Activated CD4-positive, alpha-beta memory T cell treated with anti-CD3 and anti-CD28 coated beads for 36 hours (primary cell): ENCODE data around the gene KLHL24. TPM values are rescaled to one million over a fixed set of nuclear protein-coding genes. Genes with fewer than 3 reads are reported as not detected.
"Not testable (repeated sequence)": the region's sequence is repeated elsewhere in the genome, so short reads cannot be mapped to it uniquely, and the experiment has no call there.

Experiments used
- CTCF ChIA-PET: fragments of 350-600 bp; sonication (Branson Sonifier 250); formaldehyde crosslinking; loops from one replicate; lab custom pipeline; 2021; ENCODE audit warnings: antibody characterized with exemption, inconsistent platforms; lab: Charles Lee
- POLR2A ChIA-PET: fragments of 350-600 bp; sonication (Branson Sonifier 250); formaldehyde crosslinking; loops from one replicate; lab custom pipeline; 2021; ENCODE audit warnings: antibody characterized with exemption; lab: Charles Lee
- DNase-seq: peaks from one replicate; pipeline ENCODE4 v3.0.0-alpha.2; 2020
- H3K27ac Mint-ChIP-seq: one replicate; pipeline ENCODE4 v1.8.0; 2021; ENCODE audit warnings: mixed read lengths
- H3K27me3 Mint-ChIP-seq: one replicate; pipeline ENCODE4 v1.8.0; 2021; ENCODE audit warnings: mixed read lengths
- H3K36me3 Mint-ChIP-seq: one replicate; pipeline ENCODE4 v1.8.0; 2021; ENCODE audit warnings: mixed read lengths
- H3K4me1 Mint-ChIP-seq: one replicate; pipeline ENCODE4 v1.8.0; 2021; ENCODE audit warnings: low read depth, mixed read lengths
- H3K4me3 Mint-ChIP-seq: one replicate; pipeline ENCODE4 v1.8.0; 2021; ENCODE audit warnings: mild to moderate bottlenecking, mixed read lengths
- H3K9me3 Mint-ChIP-seq: one replicate; pipeline ENCODE4 v1.8.0; 2021; ENCODE audit warnings: mixed read lengths
- intact Hi-C: fragments of 100-400 bp; cut with micrococcal nuclease; formaldehyde crosslinking; loops from one replicate; pipeline ENCODE4 v1.15.1; 2023
- total RNA-seq, 2 experiments: library from RNA; stranded (reverse); gene quantifications; one replicate each; pipeline ENCODE4 v1.2.3, GENCODE V29; 2021

The KLHL24 gene
- total RNA-seq: 10 to 100 TPM; 15.6 to 19.5 TPM

- H3K36me3 Mint-ChIP-seq: no peaks in the 10 kb centered on the region
- POLR2A ChIA-PET: interaction anchor here (0.8 to 4.5 kb wide), 9 partner anchors 14 to 188 kb away, joined by 3 to 49 read pairs (median 3); partner anchors contain the start of genes KLHL6 and YEATS2
- intact Hi-C loops: loop anchor here (1.0 to 5.0 kb wide), 11 partner anchors 43 to 1177 kb away; partner anchors contain the start of genes ATP11B, KLHL6, PSMD2 and VPS8
- H3K9me3 Mint-ChIP-seq: no peaks in the 10 kb centered on the region
- DNase-seq: peak; percentile 95
- peaks cover 28% of the 10 kb centered on the region for H3K4me1 Mint-ChIP-seq
- H3K27ac Mint-ChIP-seq: peak within 1 kb of the TSS; percentile 88
- H3K4me3 Mint-ChIP-seq: peak within 1 kb of the TSS; percentile 92
- no peaks in the 10 kb centered on the region for H3K27me3 Mint-ChIP-seq
- CTCF ChIA-PET: interaction anchor here (0.6 to 1.7 kb wide), 6 partner anchors 8 to 249 kb away, joined by 4 to 6 read pairs (median 4); partner anchors contain the start of genes PARL and YEATS2
These were observed at the start of gene KLHL24 for GRCh38 chr3:183635431-183636220. Gene KLHL24 (plus strand): TSS chr3:183635623. CDS start chr3:183650357, 14,734 bp downstream.

- peak; percentile 23 for DNase-seq
- H3K4me1 Mint-ChIP-seq: peaks cover 30% of the 10 kb centered on the region
- no peaks in the 10 kb centered on the region for H3K36me3 Mint-ChIP-seq
- H3K27ac Mint-ChIP-seq: peak overlapping the region; percentile 1
- H3K9me3 Mint-ChIP-seq: no peaks in the 10 kb centered on the region
- intact Hi-C loops: no loop called here
- no peak overlapping the region for H3K4me3 Mint-ChIP-seq
- ChIA-PET POLR2A (no interaction called here), CTCF (no interaction called here)
- H3K27me3 Mint-ChIP-seq: no peaks in the 10 kb centered on the region
These were observed 48.9 kb upstream of the KLHL24 start for GRCh38 chr3:183586477-183586876.

- intact Hi-C loops: no loop called here
- H3K4me3 Mint-ChIP-seq: no peak overlapping the region
- CTCF ChIA-PET: no interaction called here
- H3K36me3 Mint-ChIP-seq: no peaks in the 10 kb centered on the region
- no peaks in the 10 kb centered on the region for H3K9me3 Mint-ChIP-seq
- H3K4me1 Mint-ChIP-seq: peaks cover 38% of the 10 kb centered on the region
- H3K27me3 Mint-ChIP-seq: no peaks in the 10 kb centered on the region
- no peak for DNase-seq
- POLR2A ChIA-PET: no interaction called here
- H3K27ac Mint-ChIP-seq: peak overlapping the region; percentile 16
These were observed 48.1 kb upstream of the KLHL24 start for GRCh38 chr3:183587336-183587735.

GRCh38 chr3:183590442-183590841 lies 45.0 kb upstream of the KLHL24 start:
- intact Hi-C loops: loop anchor here (5.0 kb wide), 1 partner anchor 47 kb away; the partner anchor contains the start of gene KLHL24
- Mint-ChIP-seq H3K4me3 (no peak overlapping the region), H3K36me3 (no peaks in the 10 kb centered on the region), H3K4me1 (peaks cover 41% of the 10 kb centered on the region), H3K9me3 (no peaks in the 10 kb centered on the region), H3K27me3 (no peaks in the 10 kb centered on the region), H3K27ac (no peak overlapping the region)
- CTCF ChIA-PET: interaction anchor here (1.0 to 2.4 kb wide), 3 partner anchors 13 to 177 kb away, joined by 3 to 14 read pairs (median 3); no protein-coding TSS in a partner anchor
- POLR2A ChIA-PET: no interaction called here
- DNase-seq: no peak

GRCh38 chr3:183591881-183592521 lies 43.4 kb upstream of the KLHL24 start:
- POLR2A ChIA-PET: interaction anchor here (1.3 to 1.7 kb wide), 2 partner anchors 39 to 123 kb away, joined by 3 to 4 read pairs; no protein-coding TSS in a partner anchor
- peak overlapping the region; percentile 69 for H3K27ac Mint-ChIP-seq
- DNase-seq: no peak
- intact Hi-C loops: loop anchor here (1.0 to 5.0 kb wide), 5 partner anchors 37 to 123 kb away; partner anchors contain the start of genes KLHL24 and KLHL6
- CTCF ChIA-PET: interaction anchor here (0.5 to 2.4 kb wide), 19 partner anchors 12 to 557 kb away, joined by 3 to 14 read pairs (median 4); partner anchors contain the start of gene KLHL24
- H3K27me3 Mint-ChIP-seq: no peaks in the 10 kb centered on the region
- H3K4me1 Mint-ChIP-seq: peaks cover 32% of the 10 kb centered on the region
- peak overlapping the region; percentile 59 for H3K4me3 Mint-ChIP-seq
- H3K9me3 Mint-ChIP-seq: peaks cover 2% of the 10 kb centered on the region
- H3K36me3 Mint-ChIP-seq: peaks cover 2% of the 10 kb centered on the region

- H3K27me3 Mint-ChIP-seq: no peaks in the 10 kb centered on the region
- intact Hi-C loops: loop anchor here (1.0 to 5.0 kb wide), 5 partner anchors 38 to 124 kb away; partner anchors contain the start of genes KLHL24 and KLHL6
- peak; percentile 18 for DNase-seq
- CTCF ChIA-PET: interaction anchor here (0.6 to 2.4 kb wide), 6 partner anchors 13 to 141 kb away, joined by 3 to 14 read pairs (median 4); no protein-coding TSS in a partner anchor
- POLR2A ChIA-PET: interaction anchor here (0.6 kb wide), 1 partner anchor 10 kb away, joined by 4 read pairs; no protein-coding TSS in a partner anchor
- H3K4me1 Mint-ChIP-seq: peaks cover 25% of the 10 kb centered on the region
- peaks cover 6% of the 10 kb centered on the region for H3K9me3 Mint-ChIP-seq
- H3K4me3 Mint-ChIP-seq: no peak overlapping the region
- peaks cover 6% of the 10 kb centered on the region for H3K36me3 Mint-ChIP-seq
- H3K27ac Mint-ChIP-seq: no peak overlapping the region
These were observed 42.6 kb upstream of the KLHL24 start for GRCh38 chr3:183592821-183593220.

- peaks cover 10% of the 10 kb centered on the region for H3K36me3 Mint-ChIP-seq
- DNase-seq: no peak
- CTCF ChIA-PET: interaction anchor here (1.6 to 2.5 kb wide), 2 partner anchors 10 to 13 kb away, joined by 4 to 7 read pairs; no protein-coding TSS in a partner anchor
- H3K9me3 Mint-ChIP-seq: peaks cover 16% of the 10 kb centered on the region
- H3K4me1 Mint-ChIP-seq: peaks cover 14% of the 10 kb centered on the region
- no peak overlapping the region for H3K4me3 Mint-ChIP-seq
- intact Hi-C loops: loop anchor here (5.0 kb wide), 1 partner anchor 43 kb away; the partner anchor contains the start of gene KLHL24
- POLR2A ChIA-PET: no interaction called here
- no peak overlapping the region for H3K27ac Mint-ChIP-seq
- H3K27me3 Mint-ChIP-seq: no peaks in the 10 kb centered on the region
These were observed 40.8 kb upstream of the KLHL24 start for GRCh38 chr3:183594636-183595035.

- intact Hi-C loops: no loop called here
- no peak overlapping the region for H3K4me3 Mint-ChIP-seq
These were observed 37.5 kb upstream of the KLHL24 start for GRCh38 chr3:183597959-183598358.

GRCh38 chr3:183611326-183611725 lies 24.1 kb upstream of the KLHL24 start:
- CTCF ChIA-PET, DNase-seq, H3K27ac Mint-ChIP-seq, H3K4me1 Mint-ChIP-seq, H3K27me3 Mint-ChIP-seq, POLR2A ChIA-PET, H3K36me3 Mint-ChIP-seq, H3K9me3 Mint-ChIP-seq, intact Hi-C loops, H3K4me3 Mint-ChIP-seq: not testable (repeated sequence)

More at GRCh38 chr3:183597959-183598358, 37.5 kb upstream of the KLHL24 start:
- Mint-ChIP-seq H3K36me3 (peaks cover 10% of the 10 kb centered on the region), H3K9me3 (peaks cover 16% of the 10 kb centered on the region), H3K27me3 (no peaks in the 10 kb centered on the region), H3K27ac (no peak overlapping the region), H3K4me1 (no peaks in the 10 kb centered on the region)
- CTCF ChIA-PET: no interaction called here
- no peak for DNase-seq
- POLR2A ChIA-PET: no interaction called here

- Mint-ChIP-seq H3K4me3 (no peak overlapping the region), H3K4me1 (no peaks in the 10 kb centered on the region), H3K36me3 (no peaks in the 10 kb centered on the region), H3K27ac (no peak overlapping the region), H3K27me3 (no peaks in the 10 kb centered on the region), H3K9me3 (no peaks in the 10 kb centered on the region)
- POLR2A ChIA-PET: no interaction called here
- intact Hi-C loops: no loop called here
- DNase-seq: no peak
- CTCF ChIA-PET: no interaction called here
These were observed 21.8 kb upstream of the KLHL24 start for GRCh38 chr3:183613366-183614285.

GRCh38 chr3:183618542-183618941 lies 16.9 kb upstream of the KLHL24 start:
- intact Hi-C loops: no loop called here
- POLR2A ChIA-PET: no interaction called here
- H3K27me3 Mint-ChIP-seq: no peaks in the 10 kb centered on the region
- DNase-seq: no peak
- H3K36me3 Mint-ChIP-seq: no peaks in the 10 kb centered on the region
- CTCF ChIA-PET: no interaction called here
- no peak overlapping the region for H3K4me3 Mint-ChIP-seq
- no peaks in the 10 kb centered on the region for H3K9me3 Mint-ChIP-seq
- no peak overlapping the region for H3K27ac Mint-ChIP-seq
- no peaks in the 10 kb centered on the region for H3K4me1 Mint-ChIP-seq
